ENCODE measurements around the gene PAQR9. TPM values are rescaled to one million over a fixed set of nuclear protein-coding genes. Genes with fewer than 3 reads are reported as not detected.

PAQR9 gene
- total and polyA plus RNA-seq, 7 experiments from 2014 or later = not detected

GRCh38 chr3:142968319-142969025, 5.0 kb upstream of the PAQR9 start:
- ChIA-PET CTCF (no interaction called here), POLR2A (no interaction called here)
- Mint-ChIP-seq H3K9me3 (peaks cover 0 to 2% (median 0%) of the 10 kb centered on the region in 11 donors), H3K4me1 (peaks cover 3 to 7% (median 6%) of the 10 kb centered on the region in 7 donors), H3K4me3 (no peak overlapping the region), H3K27ac (no peak overlapping the region), H3K36me3 (peaks cover 0 to 4% (median 0%) of the 10 kb centered on the region in 5 donors), H3K27me3 (peaks cover 34 to 68% (median 52%) of the 10 kb centered on the region in 5 donors)
- ATAC-seq = no peak
- no peak overlapping the region for H3K4me3 ChIP-seq (ENCODE audit: low read length)
- H3K9me3 ChIP-seq (ENCODE audit: control insufficient read depth in 2 of 3, low read length in 3 of 3) = no peaks in the 10 kb centered on the region
- H3K27me3 ChIP-seq (ENCODE audit: control insufficient read depth in 2 of 2, insufficient read depth in 2 of 2, low read length in 2 of 2) = no peaks in the 10 kb centered on the region
- intact Hi-C loops (cut with micrococcal nuclease) = no loop called here
- no peaks in the 10 kb centered on the region for H3K36me3 ChIP-seq (ENCODE audit: control insufficient read depth in 2 of 3, insufficient read depth in 3 of 3, low read length in 3 of 3)
- no peak for DNase-seq
- H3K4me1 ChIP-seq (ENCODE audit: control insufficient read depth in 2 of 2, insufficient read depth in 2 of 2, low read length in 2 of 2) = no peaks in the 10 kb centered on the region
- no peak overlapping the region for H3K27ac ChIP-seq (ENCODE audit: low read depth, low read length)

- ATAC-seq (no peak), DNase-seq (no peak)
- no peaks in the 10 kb centered on the region for H3K9me3 ChIP-seq (ENCODE audit: control insufficient read depth in 2 of 3, low read length in 3 of 3)
- no peak overlapping the region for H3K4me3 ChIP-seq (ENCODE audit: low read length)
- peaks cover 6 to 18% (median 17%) of the 10 kb centered on the region in 7 donors for H3K4me1 Mint-ChIP-seq
- no peak overlapping the region for H3K4me3 Mint-ChIP-seq
- H3K36me3 ChIP-seq (ENCODE audit: control insufficient read depth in 2 of 3, insufficient read depth in 3 of 3, low read length in 3 of 3) = no peaks in the 10 kb centered on the region
- intact Hi-C loops (cut with micrococcal nuclease) = no loop called here
- peaks cover 0 to 3% (median 0%) of the 10 kb centered on the region in 11 donors for H3K9me3 Mint-ChIP-seq
- ChIA-PET POLR2A (interaction anchor here (1.4 kb wide), 1 partner anchor 8 kb away, joined by 3 read pairs; no protein-coding TSS in a partner anchor), CTCF (no interaction called here)
- no peak overlapping the region for H3K27ac ChIP-seq (ENCODE audit: low read depth, low read length)
- H3K27ac Mint-ChIP-seq = no peak overlapping the region
- peaks cover 44 to 70% (median 59%) of the 10 kb centered on the region in 5 donors for H3K27me3 Mint-ChIP-seq
- H3K36me3 Mint-ChIP-seq = peaks cover 0 to 9% (median 0%) of the 10 kb centered on the region in 5 donors
- peaks cover 0 to 2% of the 10 kb centered on the region in 2 donors for H3K27me3 ChIP-seq (ENCODE audit: control insufficient read depth in 2 of 2, insufficient read depth in 2 of 2, low read length in 2 of 2)
- H3K4me1 ChIP-seq (ENCODE audit: control insufficient read depth in 2 of 2, insufficient read depth in 2 of 2, low read length in 2 of 2) = no peaks in the 10 kb centered on the region
Measured at GRCh38 chr3:142966808-142967207, 3.3 kb upstream of the PAQR9 start.

- H3K27ac ChIP-seq (ENCODE audit: low read depth, low read length) = no peak overlapping the region
- DNase-seq (no peak), ATAC-seq (no peak)
- H3K36me3 ChIP-seq (ENCODE audit: control insufficient read depth in 2 of 3, insufficient read depth in 3 of 3, low read length in 3 of 3) = no peaks in the 10 kb centered on the region
- Mint-ChIP-seq H3K4me1 (peaks cover 6 to 20% (median 18%) of the 10 kb centered on the region in 7 donors), H3K9me3 (peaks cover 0 to 3% (median 0%) of the 10 kb centered on the region in 11 donors), H3K27me3 (peaks cover 43 to 72% (median 60%) of the 10 kb centered on the region in 5 donors), H3K27ac (no peak overlapping the region), H3K36me3 (peaks cover 0 to 9% (median 0%) of the 10 kb centered on the region in 5 donors), H3K4me3 (no peak overlapping the region)
- CTCF ChIA-PET = no interaction called here
- POLR2A ChIA-PET = interaction anchor here (0.6 kb wide), 1 partner anchor 781 kb away, joined by 4 read pairs; no protein-coding TSS in a partner anchor
- H3K9me3 ChIP-seq (ENCODE audit: control insufficient read depth in 2 of 3, low read length in 3 of 3) = no peaks in the 10 kb centered on the region
- H3K4me1 ChIP-seq (ENCODE audit: control insufficient read depth in 2 of 2, insufficient read depth in 2 of 2, low read length in 2 of 2) = no peaks in the 10 kb centered on the region
- peaks cover 1 to 9% of the 10 kb centered on the region in 2 donors for H3K27me3 ChIP-seq (ENCODE audit: control insufficient read depth in 2 of 2, insufficient read depth in 2 of 2, low read length in 2 of 2)
- H3K4me3 ChIP-seq (ENCODE audit: low read length) = no peak overlapping the region
- intact Hi-C loops (cut with micrococcal nuclease) = no loop called here
Measured at GRCh38 chr3:142965581-142965980, 2.1 kb upstream of the PAQR9 start.

- H3K27me3 Mint-ChIP-seq = peaks cover 58 to 79% (median 67%) of the 10 kb centered on the region in 5 donors
- H3K4me3 Mint-ChIP-seq = peak overlapping the region in 7 of 10 donors; percentile 67 to 89 (median 78)
- CTCF ChIA-PET = no interaction called here
- H3K4me1 ChIP-seq (ENCODE audit: control insufficient read depth in 2 of 2, insufficient read depth in 2 of 2, low read length in 2 of 2) = no peaks in the 10 kb centered on the region
- POLR2A ChIA-PET = no interaction called here
- peaks cover 6 to 11% of the 10 kb centered on the region in 2 donors for H3K27me3 ChIP-seq (ENCODE audit: control insufficient read depth in 2 of 2, insufficient read depth in 2 of 2, low read length in 2 of 2)
- no peak overlapping the region for H3K27ac ChIP-seq (ENCODE audit: low read depth, low read length)
- no peaks in the 10 kb centered on the region for H3K36me3 ChIP-seq (ENCODE audit: control insufficient read depth in 2 of 3, insufficient read depth in 3 of 3, low read length in 3 of 3)
- ATAC-seq (no peak), DNase-seq (no peak)
- no peak overlapping the region for H3K4me3 ChIP-seq (ENCODE audit: low read length)
- no peak overlapping the region for H3K27ac Mint-ChIP-seq
- no peaks in the 10 kb centered on the region for H3K9me3 ChIP-seq (ENCODE audit: control insufficient read depth in 2 of 3, low read length in 3 of 3)
- peaks cover 0 to 9% (median 0%) of the 10 kb centered on the region in 5 donors for H3K36me3 Mint-ChIP-seq
- H3K4me1 Mint-ChIP-seq = peaks cover 6 to 20% (median 18%) of the 10 kb centered on the region in 7 donors
- peaks cover 0 to 3% (median 0%) of the 10 kb centered on the region in 11 donors for H3K9me3 Mint-ChIP-seq
- intact Hi-C loops (cut with micrococcal nuclease) = no loop called here
Measured at GRCh38 chr3:142963234-142963515, 299 bp downstream of the PAQR9 start.

GRCh38 chr3:142962520-142963233, 797 bp downstream of the PAQR9 start:
- ATAC-seq (no peak), DNase-seq (no peak)
- Histone ChIP-seq H3K36me3 (ENCODE audit: control insufficient read depth in 2 of 3, insufficient read depth in 3 of 3, low read length in 3 of 3) (no peaks in the 10 kb centered on the region), H3K4me3 (ENCODE audit: low read length) (no peak overlapping the region), H3K9me3 (ENCODE audit: control insufficient read depth in 2 of 3, low read length in 3 of 3) (no peaks in the 10 kb centered on the region), H3K4me1 (ENCODE audit: control insufficient read depth in 2 of 2, insufficient read depth in 2 of 2, low read length in 2 of 2) (no peaks in the 10 kb centered on the region), H3K27ac (ENCODE audit: low read depth, low read length) (no peak overlapping the region), H3K27me3 (ENCODE audit: control insufficient read depth in 2 of 2, insufficient read depth in 2 of 2, low read length in 2 of 2) (peaks cover 6 to 16% of the 10 kb centered on the region in 2 donors)
- ChIA-PET POLR2A (no interaction called here), CTCF (no interaction called here)
- H3K4me1 Mint-ChIP-seq = peaks cover 6 to 20% (median 18%) of the 10 kb centered on the region in 7 donors
- H3K4me3 Mint-ChIP-seq = peak overlapping the region; percentile 66 to 89 (median 76)
- H3K27ac Mint-ChIP-seq = no peak overlapping the region
- intact Hi-C loops (cut with micrococcal nuclease) = no loop called here
- peaks cover 0 to 9% (median 0%) of the 10 kb centered on the region in 5 donors for H3K36me3 Mint-ChIP-seq
- H3K9me3 Mint-ChIP-seq = peaks cover 0 to 3% (median 0%) of the 10 kb centered on the region in 11 donors
- H3K27me3 Mint-ChIP-seq = peaks cover 61 to 81% (median 67%) of the 10 kb centered on the region in 5 donors

GRCh38 chr3:142962175-142962519, 1.3 kb downstream of the PAQR9 start:
- Histone ChIP-seq H3K27ac (ENCODE audit: low read depth, low read length) (no peak overlapping the region), H3K4me1 (ENCODE audit: control insufficient read depth in 2 of 2, insufficient read depth in 2 of 2, low read length in 2 of 2) (no peaks in the 10 kb centered on the region), H3K4me3 (ENCODE audit: low read length) (no peak overlapping the region), H3K27me3 (ENCODE audit: control insufficient read depth in 2 of 2, insufficient read depth in 2 of 2, low read length in 2 of 2) (peaks cover 6 to 16% of the 10 kb centered on the region in 2 donors), H3K36me3 (ENCODE audit: control insufficient read depth in 2 of 3, insufficient read depth in 3 of 3, low read length in 3 of 3) (no peaks in the 10 kb centered on the region), H3K9me3 (ENCODE audit: control insufficient read depth in 2 of 3, low read length in 3 of 3) (no peaks in the 10 kb centered on the region)
- Mint-ChIP-seq H3K4me3 (peak overlapping the region; percentile 53 to 89 (median 72)), H3K9me3 (peaks cover 0 to 3% (median 0%) of the 10 kb centered on the region in 11 donors), H3K27me3 (peaks cover 66 to 84% (median 71%) of the 10 kb centered on the region in 5 donors), H3K27ac (no peak overlapping the region), H3K4me1 (peaks cover 6 to 20% (median 18%) of the 10 kb centered on the region in 7 donors), H3K36me3 (peaks cover 0 to 9% (median 0%) of the 10 kb centered on the region in 5 donors)
- POLR2A ChIA-PET = no interaction called here
- intact Hi-C loops (cut with micrococcal nuclease) = no loop called here
- no peak for DNase-seq
- no peak for ATAC-seq
- CTCF ChIA-PET = no interaction called here
